SK-N-SH (cell line): ENCODE results near the gene MADD. TPM values are rescaled to one million over a fixed set of nuclear protein-coding genes. Genes with fewer than 3 reads are reported as not detected.

Source experiments
- CTCF ChIA-PET: fragments of 300-600, 350-600 bp; formaldehyde crosslinking; extraction: SDS; loops from one replicate; lab custom pipeline; 2021; lab: Yijun Ruan, JAX
- POLR2A ChIA-PET: fragments of 350-600 bp; sonication (Branson Sonifier 250); formaldehyde crosslinking; extraction: SDS; loops from one replicate; lab custom pipeline; 2020; ENCODE audit warnings: antibody characterized with exemption, inconsistent platforms; lab: Yijun Ruan, JAX
- DNase-seq: peaks from one replicate; pipeline ENCODE4 v3.0.0; 2012
- H2AFZ ChIP-seq: fragments of 200-600 bp; sonication (generic); 2 replicates; pipeline ENCODE4 v1.8.1; 2016; ENCODE audit warnings: antibody characterized with exemption, mild to moderate bottlenecking, low read depth
- H3F3A ChIP-seq: fragments of 200-600 bp; sonication (generic); replicated peaks from 2 replicates; pipeline ENCODE3; 2016; ENCODE audit warnings: antibody characterized with exemption, mild to moderate bottlenecking; ENCODE audit not compliant: insufficient read depth
- H3K27ac ChIP-seq, 2 experiments: fragments of 200-500 bp in 1 of 2; fragments of 200-600 bp in 1 of 2; sonication (Bioruptor generic) in 1 of 2; sonication (generic), shearing (Covaris generic) in 1 of 2; 2 replicates each; pipeline versions ENCODE4 v1.5.1 to v1.6.1; 2014 to 2016; ENCODE audit warnings: low read depth in 2 of 2, inconsistent platforms in 1 of 2, low read length in 1 of 2, mild to moderate bottlenecking in 1 of 2, mixed read lengths in 1 of 2
- H3K27me3 ChIP-seq: fragments of 200-600 bp; sonication (generic), shearing (Covaris generic); 2 replicates; pipeline ENCODE4 v1.6.1; 2016; ENCODE audit warnings: mixed run types; ENCODE audit not compliant: insufficient read depth
- H3K36me3 ChIP-seq, 2 experiments: fragments of 200-500 bp in 1 of 2; fragments of 200-600 bp in 1 of 2; sonication (Bioruptor generic) in 1 of 2; sonication (generic) in 1 of 2; replicated peaks in 1 of 2; 2 replicates each; pipeline versions ENCODE3 to v1.5.1; 2014 to 2016; ENCODE audit warnings: low read length in 1 of 2, mild to moderate bottlenecking in 1 of 2; ENCODE audit not compliant: insufficient read depth in 2 of 2, control insufficient read depth in 1 of 2
- H3K4me1 ChIP-seq, 2 experiments: fragments of 200-500 bp in 1 of 2; fragments of 200-600 bp in 1 of 2; sonication (Bioruptor generic) in 1 of 2; sonication (generic), shearing (Covaris generic) in 1 of 2; 2 replicates each; pipeline versions ENCODE4 v1.5.1 to v1.6.1; 2014 to 2016; ENCODE audit warnings: low read depth in 1 of 2, low read length in 1 of 2, mixed run types in 1 of 2; ENCODE audit not compliant: insufficient read depth in 2 of 2, control insufficient read depth in 1 of 2
- H3K4me2 ChIP-seq: fragments of 200-600 bp; sonication (generic), shearing (Covaris generic); 2 replicates; pipeline ENCODE4 v1.6.1; 2017; ENCODE audit warnings: mixed run types
- H3K4me3 ChIP-seq, 2 experiments: fragments of 200-500 bp in 1 of 2; fragments of 200-600 bp in 1 of 2; sonication (Bioruptor generic) in 1 of 2; sonication (generic), shearing (Covaris generic) in 1 of 2; 2 replicates each; pipeline versions ENCODE4 v1.5.1 to v1.8.1; 2014 to 2016; ENCODE audit warnings: low read depth in 2 of 2, inconsistent platforms in 1 of 2, low read length in 1 of 2, mild to moderate bottlenecking in 1 of 2, mixed read lengths in 1 of 2, moderate library complexity in 1 of 2
- H3K79me2 ChIP-seq: fragments of 200-600 bp; sonication (generic); 2 replicates; pipeline ENCODE4 v1.8.1; 2017; ENCODE audit warnings: mild to moderate bottlenecking; ENCODE audit not compliant: insufficient read depth
- H3K9ac ChIP-seq: fragments of 200-600 bp; sonication (generic); 2 replicates; pipeline ENCODE4 v1.6.1; 2017; ENCODE audit warnings: mixed run types
- H3K9me2 ChIP-seq: fragments of 200-600 bp; sonication (generic); 2 replicates; pipeline ENCODE4 v1.6.1; 2017; ENCODE audit warnings: mixed run types
- H3K9me3 ChIP-seq: fragments of 200-600 bp; sonication (generic); 2 replicates; pipeline ENCODE4 v1.6.1; 2017; ENCODE audit warnings: mixed run types, mild to moderate bottlenecking, moderate library complexity
- H4K20me1 ChIP-seq: fragments of 200-600 bp; sonication (generic); 2 replicates; pipeline ENCODE4 v1.6.1; 2017; ENCODE audit warnings: mild to moderate bottlenecking, mixed run types; ENCODE audit not compliant: insufficient read depth
- CTCF ChIP-seq: fragments of 200-600 bp; sonication (generic); IDR thresholded peaks from 2 replicates; pipeline ENCODE4 v1.6.1; 2017; ENCODE audit warnings: antibody characterized with exemption, mild to moderate bottlenecking, moderate library complexity
- EP300 ChIP-seq, 2 experiments: IDR thresholded peaks; 2 replicates each; pipeline versions ENCODE4 v1.4.0 to v1.6.1; 2012; ENCODE audit warnings: borderline replicate concordance in 1 of 2, low read depth in 1 of 2, low read length in 1 of 2
- FOXJ3 ChIP-seq: sonication (generic); formaldehyde crosslinking; IDR thresholded peaks from 2 replicates; pipeline ENCODE4 v1.5.1; 2020; ENCODE audit warnings: mild to moderate bottlenecking, missing genetic modification reagents
- GATA2 ChIP-seq: sonication (generic); formaldehyde crosslinking; IDR thresholded peaks from 2 replicates; pipeline ENCODE4 v1.5.0; 2020; ENCODE audit warnings: mild to moderate bottlenecking, missing genetic modification reagents
- MAX ChIP-seq: IDR thresholded peaks from 2 replicates; pipeline ENCODE4 v1.4.0; 2012; ENCODE audit warnings: low read depth
- MEF2A ChIP-seq: IDR thresholded peaks from 2 replicates; pipeline ENCODE4 v1.4.0; 2012; ENCODE audit warnings: low read depth, borderline replicate concordance
- MXI1 ChIP-seq: IDR thresholded peaks from 2 replicates; pipeline ENCODE4 v1.6.1; 2012; ENCODE audit warnings: mild to moderate bottlenecking, low read depth, low read length, improper control_type of control experiment
- NFIC ChIP-seq: IDR thresholded peaks from 2 replicates; pipeline ENCODE4 v1.4.0; 2012; ENCODE audit warnings: borderline replicate concordance
- NRF1 ChIP-seq: IDR thresholded peaks from 2 replicates; pipeline ENCODE4 v1.6.1; 2012; ENCODE audit warnings: low read depth, mild to moderate bottlenecking, low read length
- RAD21 ChIP-seq: IDR thresholded peaks from 2 replicates; pipeline ENCODE4 v1.6.1; 2012; ENCODE audit warnings: mild to moderate bottlenecking, low read length
- RCOR1 ChIP-seq: fragments of 150-350 bp; IDR thresholded peaks from 2 replicates; pipeline ENCODE4 v1.6.1; 2017; ENCODE audit warnings: antibody characterized with exemption, low read length
- REST ChIP-seq: IDR thresholded peaks from 2 replicates; pipeline ENCODE4 v1.6.1; 2012; ENCODE audit warnings: mild to moderate bottlenecking, low read depth, low read length, moderate library complexity
- RFX5 ChIP-seq: IDR thresholded peaks from 2 replicates; pipeline ENCODE4 v1.6.1; 2012; ENCODE audit warnings: mild to moderate bottlenecking, improper control_type of control experiment, low read length
- RXRA ChIP-seq: IDR thresholded peaks from 2 replicates; pipeline ENCODE4 v1.4.0; 2012; ENCODE audit warnings: low read depth, mild to moderate bottlenecking, borderline replicate concordance
- SMC3 ChIP-seq: IDR thresholded peaks from 2 replicates; pipeline ENCODE4 v1.6.1; 2012; ENCODE audit warnings: low read depth, low read length, improper control_type of control experiment
- USF1 ChIP-seq: IDR thresholded peaks from 2 replicates; pipeline ENCODE4 v1.4.0; 2012; ENCODE audit warnings: low read depth, borderline replicate concordance
- USF2 ChIP-seq: fragments of 150-350 bp; IDR thresholded peaks from 2 replicates; pipeline ENCODE4 v1.6.1; 2017; ENCODE audit warnings: antibody characterized with exemption, low read length, low read depth, borderline replicate concordance
- YY1 ChIP-seq: IDR thresholded peaks from 2 replicates; pipeline ENCODE4 v1.4.0; 2012; ENCODE audit warnings: low read depth, mild to moderate bottlenecking
- WGBS: methylation state at CpG from one replicate; pipeline ENCODE4 v1.1.6; 2017; ENCODE audit warnings: low lambda C conversion rate; 5-methylcytosine and 5-hydroxymethylcytosine counted together
- polyA plus RNA-seq, 3 experiments: library from polyadenylated mRNA; depleted of rRNA; stranded (reverse); fragments of >200 nt; gene quantifications; 2 replicates each; pipeline ENCODE4 v1.2.3, GENCODE V29; 2012

Gene MADD
- polyA plus RNA-seq, 1 of the 3 experiments (the other 2 are of a cell fraction), result 16.4 TPM

- Histone ChIP-seq H3F3A (no peaks in the 10 kb centered on the region), H3K27me3 (no peaks in the 10 kb centered on the region), H3K27ac (no peak overlapping the region), H2AFZ (no peak overlapping the region), H4K20me1 (no peaks in the 10 kb centered on the region), H3K9me2 (no peaks in the 10 kb centered on the region), H3K79me2 (no peaks in the 10 kb centered on the region; the same call in 1 of the 2 replicates), H3K4me1 (no peaks in the 10 kb centered on the region), H3K9me3 (peaks cover 15% of the 10 kb centered on the region; the same call in 1 of the 2 replicates), H3K9ac (no peak overlapping the region), H3K4me2 (no peak overlapping the region), H3K36me3 (peaks cover 52 to 89% of the 10 kb centered on the region in 2 experiments), H3K4me3 (no peak overlapping the region)
- WGBS, result 92% methylated on average over 3 of the region's 3 CpGs
- ChIA-PET POLR2A (no interaction called here), CTCF (no interaction called here)
- no peak for DNase-seq
- TF ChIP-seq YY1 (no peak), MXI1 (no peak), FOXJ3 (CRISPR knock-in tag) (no peak), RXRA (no peak)
Measured at GRCh38 chr11:47299078-47299477, 29.1 kb downstream of the MADD start.

- H3K27ac ChIP-seq, result no peak overlapping the region
- no peak for DNase-seq
- peaks cover 0 to 3% of the 10 kb centered on the region in 2 experiments; a peak in 1 of 4 replicates for H3K4me1 ChIP-seq
- 96% methylated on average over 1 of the region's 1 CpG for WGBS
- no peaks in the 10 kb centered on the region for H3F3A ChIP-seq
- TF ChIP-seq CTCF, result no peak
- no peak for TF ChIP-seq MEF2A
- no peak for TF ChIP-seq MAX
- TF ChIP-seq RCOR1, result no peak
- TF ChIP-seq NRF1, result no peak
- no peak for TF ChIP-seq RAD21
- no peak for TF ChIP-seq RXRA
- no peak for TF ChIP-seq MXI1
- no peak for TF ChIP-seq NFIC
- TF ChIP-seq SMC3, result no peak
- no peak for TF ChIP-seq YY1
- TF ChIP-seq GATA2 (CRISPR knock-in tag), result no peak
- no peak for TF ChIP-seq USF2
- no peak for TF ChIP-seq RFX5
- TF ChIP-seq USF1, result no peak
- TF ChIP-seq REST, result no peak
- no peak for TF ChIP-seq EP300 (IDR thresholded peaks at IDR 0.05; ENCODE audit: borderline replicate concordance in 1 of 2, low read depth in 1 of 2, low read length in 1 of 2)
- no peaks in the 10 kb centered on the region for H3K9me2 ChIP-seq
- peaks cover 15% of the 10 kb centered on the region; the same call in 1 of the 2 replicates for H3K9me3 ChIP-seq
- peaks cover 45 to 64% of the 10 kb centered on the region in 2 experiments for H3K36me3 ChIP-seq
- H2AFZ ChIP-seq, result no peak overlapping the region
- CTCF ChIA-PET, result no interaction called here
- H3K27me3 ChIP-seq, result no peaks in the 10 kb centered on the region
- no peak overlapping the region for H3K4me3 ChIP-seq
- POLR2A ChIA-PET, result no interaction called here
- no peaks in the 10 kb centered on the region for H4K20me1 ChIP-seq
- H3K9ac ChIP-seq, result no peak overlapping the region
- H3K79me2 ChIP-seq, result no peaks in the 10 kb centered on the region; the same call in 1 of the 2 replicates
- H3K4me2 ChIP-seq, result no peak overlapping the region
Measured at GRCh38 chr11:47302853-47303252, 32.9 kb downstream of the MADD start.
